DMS53 (cell line): ENCODE measurements around the gene MT1M.
"Not testable (repeated sequence)": the region's sequence is repeated elsewhere in the genome, so short reads cannot be mapped to it uniquely, and the experiment has no call there.

ENCODE experiments used
- DNase-seq: peaks from one replicate; lab custom pipeline; 2025; lab: John Stamatoyannopoulos, UW

MT1M gene

DNA sequence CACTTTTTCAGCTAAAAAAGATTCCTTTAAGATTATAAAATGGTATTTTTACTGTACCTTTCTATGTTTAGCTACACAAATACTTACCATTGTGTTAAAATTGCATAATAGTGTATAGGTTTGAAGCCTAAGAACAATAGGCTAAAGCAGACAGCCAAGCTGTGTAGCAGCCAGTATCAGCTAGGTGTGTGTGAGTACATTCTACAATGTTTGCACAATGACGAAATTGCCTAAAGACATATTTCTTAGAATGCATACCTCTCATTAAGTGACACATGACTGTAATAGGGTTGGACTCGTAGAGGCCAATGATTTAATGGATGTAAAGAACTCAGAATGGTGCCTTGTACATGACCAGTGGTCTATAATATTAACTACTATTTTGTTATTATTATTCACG, 17.4 kb downstream of the MT1M start:
- peak; percentile 29 for DNase-seq

DNA sequence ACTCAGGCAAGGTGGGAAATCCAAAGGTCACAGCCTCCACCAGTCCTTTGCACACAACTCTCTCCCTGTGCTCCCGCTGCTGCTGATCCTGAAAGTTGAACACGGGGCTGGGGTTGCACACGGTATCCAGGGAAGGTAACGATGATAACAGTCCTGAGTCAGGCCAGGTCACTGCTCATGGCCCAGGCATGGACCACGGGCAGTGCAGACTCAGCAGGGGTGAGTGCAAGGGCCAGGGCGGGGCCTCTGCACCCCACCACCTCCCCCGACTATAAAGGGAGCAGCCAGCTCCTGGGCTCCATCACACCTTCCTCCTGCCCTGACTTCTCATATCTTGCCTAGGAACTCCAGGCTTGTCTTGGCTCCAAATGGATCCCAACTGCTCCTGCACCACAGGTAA, 19.1 kb downstream of the MT1M start, which contains the start of gene MT1B:
Gene MT1B, plus strand, starts transcription at position 301 of the 400 bp plus-strand sequence. Its CDS starts 68 bp downstream, at position 369.
- DNase-seq, result no peak

DNA sequence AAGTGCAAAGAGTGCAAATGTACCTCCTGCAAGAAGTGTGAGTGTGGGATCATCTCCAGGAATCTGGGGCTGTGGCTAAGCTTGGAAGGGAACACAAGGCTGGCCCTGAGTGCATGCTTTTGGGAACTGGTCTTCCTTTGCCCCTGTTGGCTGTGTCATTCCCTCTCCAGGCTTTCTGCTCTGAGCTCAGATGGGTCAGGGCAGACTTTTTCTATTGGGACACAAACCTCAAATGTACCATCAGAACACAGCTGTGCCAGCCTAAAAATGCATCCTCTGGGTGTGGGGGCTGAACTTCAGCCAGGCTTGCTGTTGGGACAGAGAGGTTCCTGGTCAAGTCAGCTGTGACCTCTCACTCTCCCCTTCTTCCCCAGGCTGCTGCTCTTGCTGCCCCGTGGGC, 20.1 kb downstream of the MT1M start:
- no peak for DNase-seq

DNA sequence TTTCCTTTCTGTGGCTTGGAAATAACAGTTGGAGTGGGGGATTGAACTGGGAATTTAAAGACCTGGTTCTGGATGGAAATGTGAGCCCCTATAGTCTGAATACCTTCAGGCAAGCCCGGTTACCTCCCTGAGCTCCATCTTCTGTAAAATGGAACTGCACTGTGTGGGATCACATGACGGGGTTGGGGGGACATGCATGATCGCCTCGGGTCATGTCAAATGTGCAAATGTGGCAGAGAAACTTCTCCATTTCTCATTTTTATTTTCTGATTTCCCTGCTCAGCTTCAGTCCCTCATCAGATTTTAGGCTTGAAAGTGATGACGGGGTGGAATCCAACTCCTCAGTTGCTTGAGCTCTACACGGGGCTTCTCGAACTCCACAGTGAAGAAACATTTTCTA, 20.8 kb downstream of the MT1M start:
- no peak for DNase-seq

DNA sequence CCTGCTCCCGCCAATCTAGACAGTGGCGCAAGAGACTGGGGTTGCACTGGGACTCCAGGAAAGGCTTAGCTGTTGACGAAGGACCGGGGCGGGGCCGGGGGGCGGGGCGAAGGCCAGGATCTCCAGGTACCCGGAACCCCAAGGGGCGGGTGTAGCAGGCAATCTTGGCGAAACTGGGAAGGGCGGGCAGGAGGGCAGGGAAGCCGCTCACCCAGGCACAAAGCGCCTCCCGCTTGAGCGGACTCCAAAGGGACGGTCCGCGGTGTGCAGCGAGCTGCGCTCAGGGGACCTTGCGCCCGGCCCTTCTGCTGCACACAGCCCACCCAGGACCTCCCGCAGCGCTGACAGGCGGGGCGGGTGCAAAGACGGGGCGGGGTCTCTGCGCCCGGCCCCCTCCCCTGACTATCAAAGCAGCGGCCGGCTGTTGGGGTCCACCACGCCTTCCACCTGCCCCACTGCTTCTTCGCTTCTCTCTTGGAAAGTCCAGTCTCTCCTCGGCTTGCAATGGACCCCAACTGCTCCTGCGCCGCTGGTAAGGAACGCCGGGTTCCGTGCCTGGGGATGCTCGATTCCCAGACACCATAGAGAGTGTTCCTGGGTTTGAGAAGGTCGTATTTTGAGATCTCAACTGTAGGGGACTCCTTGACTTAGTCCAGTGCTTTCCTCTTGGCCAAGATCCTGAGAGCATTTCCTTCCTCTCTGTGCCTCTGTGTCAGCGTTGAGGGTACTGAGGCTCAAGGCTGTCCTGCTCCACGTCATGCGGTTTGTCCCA, 25.3 kb downstream of the MT1M start, which contains the start of gene MT1F:
Gene MT1F, plus strand, starts transcription at position 405 of the 772 bp plus-strand sequence. Its CDS starts 100 bp downstream, at position 505.
- DNase-seq, result peak; percentile 91

DNA sequence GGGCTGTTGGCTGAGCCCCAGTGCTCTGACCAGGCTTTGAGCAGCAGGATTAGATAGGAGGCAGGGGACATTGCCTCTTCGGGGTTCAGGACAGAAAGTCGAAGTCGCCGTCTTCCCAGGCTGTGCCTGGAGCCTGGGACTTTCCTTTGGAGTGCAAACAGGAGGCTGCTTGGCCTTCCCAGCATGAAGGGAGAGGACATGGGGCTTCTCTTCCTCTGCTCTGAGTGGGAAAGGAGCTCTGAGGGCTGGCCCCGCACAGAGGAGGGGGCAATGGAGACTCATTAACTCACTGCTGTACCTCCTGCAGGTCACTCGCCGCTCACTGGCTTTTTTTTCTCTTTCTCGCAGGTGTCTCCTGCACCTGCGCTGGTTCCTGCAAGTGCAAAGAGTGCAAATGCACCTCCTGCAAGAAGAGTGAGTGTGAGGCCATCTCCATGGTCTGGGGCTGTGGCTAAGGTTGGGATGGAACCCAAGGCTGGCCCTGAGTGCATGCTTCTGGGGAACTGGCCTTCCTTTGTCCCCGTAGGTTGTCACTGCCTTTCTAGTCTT, 25.9 kb downstream of the MT1M start:
- DNase-seq, result no peak

DNA sequence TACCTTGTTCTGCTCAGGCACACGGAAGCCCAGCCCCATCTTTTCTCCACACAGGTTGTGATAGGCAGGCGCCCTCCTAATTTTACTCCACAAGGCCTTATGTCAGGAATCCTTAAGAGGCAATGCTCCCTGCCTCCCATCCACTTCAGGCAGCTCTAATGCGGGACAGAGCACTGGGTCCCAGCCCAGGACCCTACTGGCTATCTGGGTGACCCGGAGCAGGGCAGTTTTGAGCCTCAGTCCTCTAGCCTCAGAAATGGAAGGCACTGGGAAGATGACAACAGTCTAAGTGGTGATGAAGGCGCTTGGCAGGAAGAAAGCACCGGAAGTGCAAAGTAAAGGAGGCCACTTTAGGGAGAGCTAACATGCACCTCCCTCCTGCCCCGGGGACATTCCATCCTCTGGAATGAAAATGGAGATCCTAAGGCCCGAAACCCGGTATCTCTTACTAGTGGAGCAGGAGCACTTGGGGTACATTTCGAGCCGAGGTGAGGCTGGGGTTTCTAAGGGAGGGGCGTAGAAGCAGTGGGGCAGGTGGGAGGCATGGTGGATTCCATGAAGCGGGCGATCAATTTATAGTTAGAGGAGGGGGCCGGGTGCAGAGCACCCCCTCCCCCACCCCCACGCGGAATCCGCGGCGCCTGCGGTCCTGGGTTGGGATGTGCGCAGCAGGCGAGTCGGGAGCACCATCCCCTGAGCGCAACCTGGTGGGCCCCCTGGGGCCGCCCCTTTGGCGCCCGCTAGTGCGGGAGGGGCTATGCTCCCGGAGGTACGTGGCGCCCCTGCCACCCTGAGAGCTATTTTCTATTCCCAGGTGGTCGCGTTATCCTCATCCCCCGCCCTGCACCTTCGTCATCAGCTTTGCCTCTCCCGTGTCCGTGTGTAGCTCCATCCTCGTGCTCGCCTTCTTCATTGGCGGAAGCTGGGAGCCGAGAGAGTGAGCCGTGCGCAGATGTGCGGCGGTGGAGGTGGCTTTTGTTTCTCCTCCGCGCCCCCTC, 30.2 kb downstream of the MT1M start:
- DNase-seq, result peak; percentile 63

DNA sequence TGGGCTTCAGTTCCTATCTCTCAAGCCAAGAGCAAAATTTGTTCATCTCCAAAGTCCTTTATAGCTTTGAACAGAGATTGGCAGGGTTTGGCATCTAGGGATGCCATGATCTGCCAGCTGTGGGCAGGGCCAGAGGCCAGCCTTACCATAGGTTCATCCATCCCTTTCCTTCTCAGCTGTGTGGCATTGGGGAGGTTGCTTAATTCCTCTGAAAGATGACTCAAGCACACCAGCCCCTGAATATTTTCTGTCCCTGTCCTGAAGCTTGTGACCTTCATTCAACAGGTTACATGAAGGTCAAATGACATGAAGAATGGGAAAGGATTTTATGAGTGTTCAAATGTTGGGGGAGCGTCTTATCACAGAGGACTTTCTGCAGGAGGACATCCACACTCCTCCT, 32.0 kb downstream of the MT1M start:
- no peak for DNase-seq

DNA sequence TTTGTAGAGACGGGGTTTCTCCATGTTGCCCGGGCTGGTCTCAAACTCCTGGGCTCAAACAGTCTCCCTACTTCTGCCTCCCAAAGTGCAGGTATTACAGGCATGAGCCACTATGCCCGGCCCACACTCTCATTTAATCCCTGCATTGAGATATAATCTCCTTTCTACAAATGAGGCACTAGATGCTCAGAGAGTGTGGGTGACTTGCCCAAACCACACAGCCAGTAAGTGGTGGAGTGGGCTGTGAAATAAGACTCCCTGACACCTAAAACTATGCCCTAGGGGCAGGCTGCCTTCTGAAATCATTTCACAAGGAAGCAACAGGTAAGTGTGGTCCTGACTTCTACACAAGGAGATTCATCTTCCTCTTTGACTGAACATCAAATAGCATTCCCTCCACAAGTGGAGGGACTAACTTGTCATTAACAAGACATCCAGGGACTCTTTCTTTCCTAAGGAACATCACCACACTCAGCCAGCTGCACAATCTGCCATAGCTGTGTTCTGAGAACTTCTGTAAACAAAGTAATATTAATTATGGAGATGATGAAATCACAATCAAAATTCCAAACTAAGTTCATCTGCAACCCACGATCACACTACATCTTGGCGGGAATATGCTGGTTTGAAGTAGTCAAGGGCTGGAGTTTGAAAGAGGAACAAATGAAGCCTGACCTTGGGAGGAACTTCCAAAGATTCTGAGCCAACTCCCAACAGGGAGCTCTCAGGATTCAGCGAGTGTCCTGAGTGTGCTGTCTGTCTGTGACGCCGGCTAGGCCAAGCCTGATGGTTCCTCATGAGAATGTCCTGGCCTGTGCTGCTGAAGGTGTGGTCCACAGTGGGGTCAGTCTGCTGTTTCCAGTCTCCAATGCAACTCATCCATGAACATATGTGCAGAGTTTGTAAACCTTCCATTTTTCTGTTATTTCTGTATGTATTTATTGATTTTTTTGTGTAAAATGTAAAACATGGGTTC, 33.1 kb downstream of the MT1M start:
- DNase-seq, result not testable (repeated sequence)

DNA sequence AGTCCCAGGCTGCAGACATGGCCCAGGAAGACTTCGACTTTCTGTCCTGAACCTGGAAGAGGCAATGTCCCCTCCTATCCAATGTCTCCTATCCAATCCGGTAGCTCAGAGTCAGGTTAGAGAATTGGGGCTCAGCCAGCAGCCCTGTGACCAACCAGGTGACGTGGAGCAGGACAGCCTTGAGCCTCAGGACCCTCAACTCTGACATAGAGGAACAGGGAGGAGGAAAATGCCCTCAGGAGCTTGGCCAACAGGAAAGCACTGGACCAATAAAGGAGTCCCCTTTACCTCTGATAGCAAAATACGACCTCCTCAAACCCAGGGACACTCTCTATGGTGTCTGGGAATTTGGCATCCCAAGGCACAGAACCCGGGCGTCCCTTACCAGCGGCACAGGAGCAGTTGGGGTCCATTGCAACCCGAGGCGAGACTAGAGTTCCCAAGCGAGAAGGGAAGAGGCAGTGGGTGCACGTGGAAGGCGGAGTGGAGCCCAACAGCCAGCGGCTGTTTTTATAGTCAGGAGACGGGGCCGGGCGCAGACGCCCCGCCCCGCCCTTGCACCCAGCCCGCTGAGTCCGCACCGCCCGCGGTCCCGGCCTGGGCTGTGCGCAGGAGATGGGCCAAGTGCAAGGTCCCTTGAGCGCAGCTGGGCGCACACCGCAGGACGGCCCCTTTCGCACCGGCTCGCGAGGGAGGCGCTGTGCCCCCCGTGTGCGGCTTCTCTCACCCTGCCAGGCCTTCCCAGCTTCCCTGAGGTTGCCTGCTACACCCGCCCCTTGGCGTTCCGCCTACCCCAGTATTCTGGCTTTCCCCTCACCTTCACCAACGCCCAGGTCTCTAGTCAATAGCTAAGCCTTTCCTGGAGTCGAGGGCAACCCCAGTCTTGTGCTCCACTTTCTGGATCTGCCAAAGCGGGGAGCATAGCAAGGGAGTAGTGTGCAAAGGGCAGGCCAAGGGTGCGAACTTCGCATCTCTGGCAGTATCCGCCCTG, 35.4 kb downstream of the MT1M start, which contains the start of gene MT1G:
Gene MT1G, minus strand, starts transcription at position 485 of the 991 bp plus-strand sequence. Its CDS starts 72 bp downstream, at position 413.
- peak; percentile 87 for DNase-seq

DNA sequence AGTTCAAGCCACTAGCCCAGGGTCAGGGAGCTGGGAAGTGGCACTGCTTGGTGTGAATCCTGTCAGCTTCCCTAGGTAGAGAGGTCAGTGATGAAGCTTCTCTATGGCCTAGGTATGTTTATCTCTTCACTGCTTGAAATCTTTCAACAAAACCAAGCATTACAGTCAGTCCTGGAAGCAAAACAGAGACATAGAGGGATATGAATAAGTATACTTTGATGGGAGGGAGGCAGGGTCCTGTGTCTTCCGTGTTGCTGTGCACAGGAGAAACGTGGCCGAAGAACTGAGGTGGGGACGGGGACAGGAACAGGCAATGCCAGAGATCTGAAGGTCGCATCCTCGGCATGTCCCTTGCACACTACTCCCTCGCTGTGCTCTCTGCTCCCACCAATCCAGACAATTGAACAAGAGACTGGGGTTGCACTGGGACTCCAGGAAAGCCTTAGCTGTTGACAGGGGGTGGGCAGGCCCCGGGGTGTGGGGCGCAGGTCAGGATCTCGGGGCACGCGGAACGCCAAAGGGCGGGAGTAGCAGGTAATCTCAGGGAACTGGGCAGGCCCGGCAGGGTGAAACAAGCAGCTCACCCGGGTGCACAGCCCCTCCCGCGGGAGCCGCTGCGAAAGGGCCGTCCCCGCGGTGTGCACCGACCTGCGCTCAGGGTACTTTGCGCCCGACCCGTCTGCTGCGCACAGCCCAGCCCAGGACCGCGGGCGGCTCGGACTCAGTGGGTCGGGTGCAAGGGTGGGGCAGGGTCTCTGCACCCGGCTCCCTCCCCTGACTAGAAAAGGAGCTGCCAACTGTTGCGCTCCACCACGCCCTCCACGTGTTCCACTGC, 36.8 kb downstream of the MT1M start, which contains the start of gene MT1H:
Gene MT1H, plus strand, starts transcription at position 810 of the 835 bp plus-strand sequence. CDS start 71 bp downstream, outside the sequence.
- peak; percentile 32 for DNase-seq

DNA sequence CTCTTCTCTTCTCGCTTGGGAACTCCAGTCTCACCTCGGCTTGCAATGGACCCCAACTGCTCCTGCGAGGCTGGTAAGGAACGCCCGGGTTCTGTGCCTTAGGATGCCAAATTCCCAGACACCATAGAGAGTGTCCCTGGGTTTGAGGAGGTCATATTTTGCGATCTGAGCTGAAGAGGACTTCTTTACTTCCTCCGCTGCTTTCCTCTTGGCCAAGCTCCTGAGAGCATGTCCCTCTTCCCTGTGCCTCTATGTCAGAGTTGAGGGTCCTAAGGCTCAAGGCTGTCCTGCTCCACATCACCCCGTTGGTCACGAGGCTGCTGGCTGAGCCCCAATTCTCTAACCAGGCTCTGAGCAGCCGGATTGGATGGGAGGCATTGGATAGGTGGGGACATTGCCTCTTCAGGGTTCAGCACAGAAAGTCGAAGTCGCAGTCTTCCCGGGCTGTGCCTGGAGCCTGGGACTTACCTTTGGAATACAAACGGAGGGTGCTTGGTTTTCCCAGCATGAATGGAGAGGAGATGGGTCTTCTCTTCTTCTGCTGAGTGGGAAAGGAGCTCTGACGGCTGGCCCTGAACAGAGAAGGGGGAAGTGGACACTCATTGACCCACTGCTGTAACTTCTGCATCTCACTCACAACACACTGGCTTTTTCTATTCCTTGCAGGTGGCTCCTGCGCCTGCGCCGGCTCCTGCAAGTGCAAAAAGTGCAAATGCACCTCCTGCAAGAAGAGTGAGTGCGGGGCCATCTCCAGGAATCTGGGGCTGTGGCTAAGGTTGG, 37.6 kb downstream of the MT1M start:
- no peak for DNase-seq

DNA sequence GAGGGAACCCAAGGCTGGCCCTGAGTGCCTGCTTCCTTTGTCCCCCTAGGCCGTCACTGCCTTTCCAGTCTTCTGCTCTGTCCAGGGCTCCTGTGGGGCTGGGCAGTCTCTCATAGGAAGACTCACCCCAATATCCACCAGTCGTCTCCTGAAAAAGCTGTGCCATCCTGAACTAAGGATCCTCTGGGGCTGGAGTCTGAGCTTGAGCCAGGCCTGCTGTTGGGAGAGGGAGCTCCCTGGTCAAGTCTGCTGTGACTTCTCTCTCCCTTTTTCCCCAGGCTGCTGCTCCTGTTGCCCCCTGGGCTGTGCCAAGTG, 38.1 kb downstream of the MT1M start:
- DNase-seq, result no peak

DNA sequence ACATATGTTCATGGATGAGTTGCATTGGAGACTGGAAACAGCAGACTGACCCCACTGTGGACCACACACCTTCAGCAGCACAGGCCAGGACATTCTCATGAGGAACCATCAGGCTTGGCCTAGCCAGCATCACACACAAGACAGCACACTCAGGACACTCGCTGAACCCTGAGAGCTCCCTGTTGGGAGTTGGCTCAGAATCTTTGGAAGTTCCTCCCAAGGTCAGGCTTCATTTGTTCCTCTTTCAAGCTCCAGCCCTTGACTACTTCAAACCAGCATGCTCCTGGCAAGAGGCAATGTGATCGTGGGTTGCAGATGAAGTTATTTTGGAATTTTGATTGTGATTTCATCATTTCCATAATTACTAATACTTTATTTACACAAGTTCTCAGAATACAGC, 39.2 kb downstream of the MT1M start:
- not testable (repeated sequence) for DNase-seq

DNA sequence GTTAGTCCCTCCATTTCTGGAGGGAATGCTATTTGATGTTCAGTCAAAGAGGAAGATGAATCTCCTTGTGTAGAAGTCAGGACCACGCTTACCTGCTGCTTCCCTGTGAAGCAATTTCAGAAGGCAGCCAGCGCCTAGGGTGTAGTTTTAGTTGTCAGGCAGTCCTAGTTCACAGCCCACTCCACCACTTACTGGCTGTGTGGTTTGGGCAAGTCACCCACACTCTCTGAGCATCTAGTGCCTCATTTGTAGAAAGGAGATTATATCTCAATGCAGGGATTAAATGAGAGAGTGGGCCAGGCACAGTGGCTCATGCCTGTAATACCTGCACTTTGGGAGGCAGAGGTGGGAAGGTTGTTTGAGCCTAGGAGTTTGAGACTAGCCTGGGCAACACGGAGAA, 39.7 kb downstream of the MT1M start:
- not testable (repeated sequence) for DNase-seq

DNA sequence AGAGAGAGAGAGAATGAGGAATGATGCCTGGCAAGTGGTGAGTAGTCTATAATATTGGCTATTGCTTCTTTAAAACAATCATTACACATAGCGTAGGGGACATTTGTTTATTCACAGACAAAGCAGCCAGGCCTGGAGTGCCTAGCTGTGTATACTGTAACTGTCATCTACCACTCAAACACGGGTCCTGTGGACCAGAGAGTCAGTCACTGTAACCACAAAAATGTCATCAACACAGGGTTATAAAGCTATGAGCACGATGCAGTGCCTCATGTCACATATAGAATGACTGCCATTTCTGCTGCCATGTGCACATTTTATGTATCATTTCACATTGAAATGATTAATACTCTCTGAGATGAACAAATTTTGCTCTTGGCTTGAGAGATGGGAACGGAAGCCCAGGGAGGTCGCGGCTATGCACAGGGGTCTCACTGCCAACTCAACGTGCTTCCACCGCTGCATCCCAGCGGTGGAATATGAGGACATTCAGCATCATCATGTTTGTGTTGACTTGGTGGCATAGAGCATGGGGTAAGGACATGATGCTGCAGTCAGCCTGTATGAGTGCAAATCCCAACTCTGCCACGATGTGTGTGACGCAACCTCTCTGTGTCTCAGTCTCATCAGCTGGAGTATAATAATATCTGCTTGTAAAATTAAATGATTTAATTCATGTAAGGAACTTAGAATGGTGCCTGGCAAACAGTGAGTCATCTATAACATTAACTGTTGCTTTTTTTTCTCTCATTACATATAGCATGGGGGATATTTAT, 40.5 kb downstream of the MT1M start:
- DNase-seq, result peak; percentile 15

DNA sequence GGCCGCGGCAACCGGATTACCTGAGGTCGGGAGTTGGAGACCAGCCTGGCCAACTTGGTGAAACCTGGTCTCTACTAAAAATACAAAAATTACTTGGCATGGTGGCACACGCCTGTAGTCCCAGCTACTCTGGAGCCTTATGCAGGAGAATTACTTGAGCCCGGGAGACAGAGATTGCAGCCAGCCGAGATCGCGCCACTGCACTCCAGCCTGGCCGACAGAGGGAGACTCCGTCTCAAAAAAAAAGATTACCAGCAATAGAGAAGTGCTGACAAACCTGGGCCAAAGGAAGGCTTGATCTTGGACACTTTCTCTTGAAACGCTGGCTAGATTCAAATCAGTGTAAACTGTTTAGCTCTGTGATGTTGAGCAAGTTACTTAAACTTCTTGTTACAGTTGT, 41.5 kb downstream of the MT1M start:
- DNase-seq, result peak; percentile 24
